Stimulated activated memory B cell treated with anti-CD40 and anti-IgM and Interleukin-4, amounts not matched to agents 10 μg/mL and 1 μg/mL and 100 μg/mL, for 72 hours (primary cell): ENCODE measurements around the gene CTNNA3.
A peak's percentile ranks its signal among the peaks of the same experiment; 100 is the strongest.
"Not testable (repeated sequence)": the region's sequence is repeated elsewhere in the genome, so short reads cannot be mapped to it uniquely, and the experiment has no call there.

Experiments used
- ATAC-seq: fragments of 150-1000 bp; cut with Tn5 transposase; 2 replicates; pipeline ENCODE4 v1.10.0; 2021
- H3K27ac Mint-ChIP-seq: one replicate; pipeline ENCODE4 v1.8.0; 2022; ENCODE audit warnings: mild to moderate bottlenecking, mixed read lengths
- H3K27me3 Mint-ChIP-seq: one replicate; pipeline ENCODE4 v1.8.0; 2022; ENCODE audit warnings: mixed read lengths
- H3K36me3 Mint-ChIP-seq: one replicate; pipeline ENCODE4 v1.8.0; 2022; ENCODE audit warnings: mixed read lengths
- H3K4me1 Mint-ChIP-seq: one replicate; pipeline ENCODE4 v1.8.0; 2022; ENCODE audit warnings: mixed read lengths
- H3K4me3 Mint-ChIP-seq: one replicate; pipeline ENCODE4 v1.8.0; 2022; ENCODE audit warnings: mild to moderate bottlenecking, moderate library complexity, mixed read lengths
- H3K9me3 Mint-ChIP-seq: one replicate; pipeline ENCODE4 v1.8.0; 2022; ENCODE audit warnings: mixed read lengths

Gene CTNNA3

GRCh38 chr10:67599597-67599996 lies 96.4 kb downstream of the CTNNA3 start:
- no peak overlapping the region for H3K27ac Mint-ChIP-seq
- H3K27me3 Mint-ChIP-seq, result peaks cover 48% of the 10 kb centered on the region
- H3K9me3 Mint-ChIP-seq, result peaks cover 6% of the 10 kb centered on the region
- ATAC-seq, result no peak
- no peaks in the 10 kb centered on the region for H3K4me1 Mint-ChIP-seq
- H3K4me3 Mint-ChIP-seq, result no peak overlapping the region
- H3K36me3 Mint-ChIP-seq, result no peaks in the 10 kb centered on the region

- H3K27me3 Mint-ChIP-seq, result peaks cover 40% of the 10 kb centered on the region
- H3K36me3 Mint-ChIP-seq, result no peaks in the 10 kb centered on the region
- no peak overlapping the region for H3K27ac Mint-ChIP-seq
- no peaks in the 10 kb centered on the region for H3K4me1 Mint-ChIP-seq
- peaks cover 12% of the 10 kb centered on the region for H3K9me3 Mint-ChIP-seq
- no peak overlapping the region for H3K4me3 Mint-ChIP-seq
- no peak for ATAC-seq
These were observed 99.4 kb downstream of the CTNNA3 start for GRCh38 chr10:67596641-67597040.

- Mint-ChIP-seq H3K36me3 (no peaks in the 10 kb centered on the region), H3K4me3 (no peak overlapping the region), H3K9me3 (peaks cover 27% of the 10 kb centered on the region), H3K4me1 (no peaks in the 10 kb centered on the region), H3K27ac (no peak overlapping the region), H3K27me3 (peaks cover 17% of the 10 kb centered on the region)
- ATAC-seq, result no peak
These were observed 108.2 kb downstream of the CTNNA3 start for GRCh38 chr10:67587771-67588170.

- no peak for ATAC-seq
- H3K27me3 Mint-ChIP-seq, result no peaks in the 10 kb centered on the region
- no peaks in the 10 kb centered on the region for H3K9me3 Mint-ChIP-seq
- H3K4me1 Mint-ChIP-seq, result no peaks in the 10 kb centered on the region
- no peak overlapping the region for H3K27ac Mint-ChIP-seq
- H3K4me3 Mint-ChIP-seq, result no peak overlapping the region
- no peaks in the 10 kb centered on the region for H3K36me3 Mint-ChIP-seq
These were observed 120.5 kb downstream of the CTNNA3 start for GRCh38 chr10:67575532-67575931.

- Mint-ChIP-seq H3K4me1 (no peaks in the 10 kb centered on the region), H3K4me3 (no peak overlapping the region), H3K27ac (no peak overlapping the region), H3K9me3 (no peaks in the 10 kb centered on the region), H3K36me3 (no peaks in the 10 kb centered on the region), H3K27me3 (no peaks in the 10 kb centered on the region)
- ATAC-seq, result no peak
These were observed 122.5 kb downstream of the CTNNA3 start for GRCh38 chr10:67573484-67573883.

- Mint-ChIP-seq H3K4me1 (no peaks in the 10 kb centered on the region), H3K9me3 (no peaks in the 10 kb centered on the region)
These were observed 124.5 kb downstream of the CTNNA3 start for GRCh38 chr10:67571503-67571902.

GRCh38 chr10:67558311-67558710 lies 137.7 kb downstream of the CTNNA3 start:
- H3K9me3 Mint-ChIP-seq, H3K4me1 Mint-ChIP-seq, ATAC-seq, H3K36me3 Mint-ChIP-seq, H3K4me3 Mint-ChIP-seq, H3K27ac Mint-ChIP-seq: not testable (repeated sequence)
- H3K27me3 Mint-ChIP-seq, result peaks cover 18% of the 10 kb centered on the region

More at GRCh38 chr10:67571503-67571902, 124.5 kb downstream of the CTNNA3 start:
- Mint-ChIP-seq H3K36me3 (no peaks in the 10 kb centered on the region), H3K27me3 (no peaks in the 10 kb centered on the region), H3K27ac (no peak overlapping the region), H3K4me3 (no peak overlapping the region)
- no peak for ATAC-seq

- Mint-ChIP-seq H3K4me3 (no peak overlapping the region), H3K4me1 (no peaks in the 10 kb centered on the region), H3K27ac (no peak overlapping the region), H3K9me3 (no peaks in the 10 kb centered on the region), H3K36me3 (no peaks in the 10 kb centered on the region), H3K27me3 (peaks cover 4% of the 10 kb centered on the region)
- ATAC-seq, result no peak
These were observed 142.7 kb downstream of the CTNNA3 start for GRCh38 chr10:67553254-67553653.

- Mint-ChIP-seq H3K36me3 (no peaks in the 10 kb centered on the region), H3K27me3 (no peaks in the 10 kb centered on the region), H3K27ac (no peak overlapping the region), H3K4me3 (no peak overlapping the region), H3K4me1 (no peaks in the 10 kb centered on the region), H3K9me3 (no peaks in the 10 kb centered on the region)
- ATAC-seq, result peak; percentile 16
These were observed 145.1 kb downstream of the CTNNA3 start for GRCh38 chr10:67550838-67551402.

GRCh38 chr10:67550046-67550445 lies 145.9 kb downstream of the CTNNA3 start:
- no peaks in the 10 kb centered on the region for H3K4me1 Mint-ChIP-seq
- H3K27me3 Mint-ChIP-seq, result no peaks in the 10 kb centered on the region
- H3K27ac Mint-ChIP-seq, result no peak overlapping the region
- no peak for ATAC-seq
- H3K9me3 Mint-ChIP-seq, result no peaks in the 10 kb centered on the region
- H3K36me3 Mint-ChIP-seq, result no peaks in the 10 kb centered on the region
- no peak overlapping the region for H3K4me3 Mint-ChIP-seq

- no peak overlapping the region for H3K27ac Mint-ChIP-seq
- H3K9me3 Mint-ChIP-seq, result no peaks in the 10 kb centered on the region
- H3K4me3 Mint-ChIP-seq, result no peak overlapping the region
- no peaks in the 10 kb centered on the region for H3K4me1 Mint-ChIP-seq
- no peak for ATAC-seq
- H3K27me3 Mint-ChIP-seq, result peaks cover 4% of the 10 kb centered on the region
- no peaks in the 10 kb centered on the region for H3K36me3 Mint-ChIP-seq
These were observed 146.6 kb downstream of the CTNNA3 start for GRCh38 chr10:67549390-67549789.

GRCh38 chr10:67541411-67541810 lies 154.6 kb downstream of the CTNNA3 start:
- Mint-ChIP-seq H3K4me3 (no peak overlapping the region), H3K4me1 (no peaks in the 10 kb centered on the region), H3K27ac (no peak overlapping the region), H3K9me3 (no peaks in the 10 kb centered on the region), H3K27me3 (peaks cover 12% of the 10 kb centered on the region), H3K36me3 (no peaks in the 10 kb centered on the region)
- ATAC-seq, result no peak

GRCh38 chr10:67539312-67539711 lies 156.7 kb downstream of the CTNNA3 start:
- no peaks in the 10 kb centered on the region for H3K9me3 Mint-ChIP-seq
- no peaks in the 10 kb centered on the region for H3K4me1 Mint-ChIP-seq
- no peak for ATAC-seq
- H3K27me3 Mint-ChIP-seq, result peaks cover 8% of the 10 kb centered on the region
- H3K27ac Mint-ChIP-seq, result no peak overlapping the region
- no peak overlapping the region for H3K4me3 Mint-ChIP-seq
- no peaks in the 10 kb centered on the region for H3K36me3 Mint-ChIP-seq

- H3K36me3 Mint-ChIP-seq, result no peaks in the 10 kb centered on the region
- no peaks in the 10 kb centered on the region for H3K4me1 Mint-ChIP-seq
- no peaks in the 10 kb centered on the region for H3K9me3 Mint-ChIP-seq
- ATAC-seq, result no peak
- H3K27ac Mint-ChIP-seq, result no peak overlapping the region
- H3K27me3 Mint-ChIP-seq, result no peaks in the 10 kb centered on the region
- H3K4me3 Mint-ChIP-seq, result no peak overlapping the region
These were observed 158.1 kb downstream of the CTNNA3 start for GRCh38 chr10:67537906-67538305.

- H3K27me3 Mint-ChIP-seq, result no peaks in the 10 kb centered on the region
- no peak overlapping the region for H3K27ac Mint-ChIP-seq
- H3K9me3 Mint-ChIP-seq, result no peaks in the 10 kb centered on the region
- no peak overlapping the region for H3K4me3 Mint-ChIP-seq
- H3K4me1 Mint-ChIP-seq, result no peaks in the 10 kb centered on the region
- H3K36me3 Mint-ChIP-seq, result no peaks in the 10 kb centered on the region
- ATAC-seq, result no peak
These were observed 162.6 kb downstream of the CTNNA3 start for GRCh38 chr10:67533376-67533775.

GRCh38 chr10:67530990-67531389 lies 165.0 kb downstream of the CTNNA3 start:
- H3K4me3 Mint-ChIP-seq, ATAC-seq, H3K4me1 Mint-ChIP-seq, H3K27me3 Mint-ChIP-seq, H3K27ac Mint-ChIP-seq, H3K36me3 Mint-ChIP-seq, H3K9me3 Mint-ChIP-seq: not testable (repeated sequence)

GRCh38 chr10:67527351-67527750 lies 168.6 kb downstream of the CTNNA3 start:
- ATAC-seq, result no peak
- no peaks in the 10 kb centered on the region for H3K9me3 Mint-ChIP-seq
- H3K36me3 Mint-ChIP-seq, result no peaks in the 10 kb centered on the region
- H3K4me1 Mint-ChIP-seq, result no peaks in the 10 kb centered on the region
- H3K27ac Mint-ChIP-seq, result no peak overlapping the region
- no peaks in the 10 kb centered on the region for H3K27me3 Mint-ChIP-seq
- H3K4me3 Mint-ChIP-seq, result no peak overlapping the region
